ENCODE results near the gene LEMD3.

GRCh38 chr12:65238609-65239008 is 69.2 kb downstream of the LEMD3 start:
- TF ChIP-seq CTCF (IDR thresholded peaks at IDR 0.05) (no peak), POLR2A (IDR thresholded peaks at IDR 0.05) (no peak)

Measured in uterus (tissue), 2 donors.